ENCODE results near the gene GMEB1.
"Not testable (repeated sequence)": the region's sequence is repeated elsewhere in the genome, so short reads cannot be mapped to it uniquely, and the experiment has no call there.

GMEB1 gene

DNA sequence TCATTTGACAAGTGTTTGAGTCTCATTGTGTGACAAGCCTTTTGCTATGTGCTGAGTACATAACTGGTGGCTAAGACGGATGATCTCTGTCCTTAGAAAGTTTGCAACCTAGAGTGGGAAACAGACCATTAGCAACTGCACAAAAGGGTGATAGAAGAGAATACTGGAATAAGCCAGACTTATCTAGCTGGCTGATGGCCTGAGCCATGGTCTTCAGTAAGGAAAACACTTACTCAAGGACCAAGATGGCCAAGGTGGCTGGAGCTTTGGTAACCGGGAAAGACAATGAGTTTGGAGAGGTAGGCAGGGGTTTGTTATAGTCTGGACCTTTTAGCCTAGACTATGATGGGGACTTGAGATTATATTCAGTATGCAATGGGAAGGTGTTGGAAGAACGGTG, 24.1 kb upstream of the GMEB1 start:
- Histone ChIP-seq H3K9ac (ENCODE audit: insufficient read length, low read depth) (no peak overlapping the region), H3K4me3 (ENCODE audit: insufficient read length, low read depth) (no peak overlapping the region), H3K9me3 (ENCODE audit: insufficient read depth, low read length) (no peaks in the 10 kb centered on the region), H3K36me3 (ENCODE audit: insufficient read depth, insufficient read length, low read length) (peaks cover 16% of the 10 kb centered on the region), H3K4me1 (ENCODE audit: insufficient read depth, insufficient read length) (peaks cover 3% of the 10 kb centered on the region), H3K27me3 (ENCODE audit: insufficient read depth, insufficient read length) (no peaks in the 10 kb centered on the region)
- no peak for DNase-seq (ENCODE audit: low read depth, low spot score)
- no peak for TF ChIP-seq SUZ12 (IDR thresholded peaks at IDR 0.05; ENCODE audit: extremely low read depth, insufficient read depth, insufficient read length)
- no peak for TF ChIP-seq ZNF274 (IDR thresholded peaks at IDR 0.05; ENCODE audit: low read depth, low read length)
- TF ChIP-seq YY1 (IDR thresholded peaks at IDR 0.05; ENCODE audit: insufficient read depth, insufficient read length) = no peak

DNA sequence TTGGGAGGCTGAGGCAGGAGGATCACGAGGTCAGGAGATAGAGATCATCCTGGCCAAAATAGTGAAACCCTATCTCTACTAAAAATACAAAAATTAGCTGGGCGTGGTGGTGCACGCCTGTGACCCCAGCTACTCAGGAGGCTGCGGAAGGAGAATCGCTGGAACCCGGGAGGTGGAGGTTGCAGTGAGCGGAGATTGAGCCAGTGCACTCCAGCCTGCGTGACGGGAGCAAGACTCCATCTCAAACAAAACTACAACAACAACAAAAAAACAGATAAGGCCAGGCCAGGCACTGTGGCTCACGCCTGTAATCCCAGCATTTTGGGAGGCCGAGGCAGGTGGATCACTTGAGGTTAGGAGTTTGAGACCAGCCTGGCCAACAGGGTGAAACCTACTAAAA, 23.2 kb upstream of the GMEB1 start:
- H3K9ac ChIP-seq (ENCODE audit: insufficient read length, low read depth); H3K36me3 ChIP-seq (ENCODE audit: insufficient read depth, insufficient read length, low read length); H3K27me3 ChIP-seq (ENCODE audit: insufficient read depth, insufficient read length); DNase-seq (ENCODE audit: low read depth, low spot score); H3K4me3 ChIP-seq (ENCODE audit: insufficient read length, low read depth); H3K9me3 ChIP-seq (ENCODE audit: insufficient read depth, low read length); H3K4me1 ChIP-seq (ENCODE audit: insufficient read depth, insufficient read length): not testable (repeated sequence)

DNA sequence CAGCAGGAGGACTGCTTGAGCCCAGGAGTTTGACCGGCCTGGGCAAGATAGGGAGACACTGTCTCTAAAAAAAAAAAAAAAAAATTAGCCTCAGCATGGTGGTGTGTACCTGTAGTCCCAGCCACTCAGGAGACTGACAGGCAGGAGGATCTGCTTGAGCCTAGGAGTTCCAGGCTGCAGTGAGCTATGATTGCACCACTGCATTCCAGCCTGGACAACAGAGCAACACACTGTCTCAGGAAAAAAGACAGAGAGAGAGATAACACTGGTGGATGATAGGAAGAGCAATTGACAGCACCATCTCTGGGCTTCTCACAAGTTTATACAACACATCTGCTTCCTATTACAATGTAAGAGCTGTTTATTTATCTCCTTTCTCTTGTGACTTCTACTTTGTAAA, 22.5 kb upstream of the GMEB1 start:
- Histone ChIP-seq H3K36me3 (ENCODE audit: insufficient read depth, insufficient read length, low read length) (peaks cover 2% of the 10 kb centered on the region), H3K4me3 (ENCODE audit: insufficient read length, low read depth) (no peak overlapping the region), H3K4me1 (ENCODE audit: insufficient read depth, insufficient read length) (peaks cover 3% of the 10 kb centered on the region), H3K9ac (ENCODE audit: insufficient read length, low read depth) (peak overlapping the region; percentile 27), H3K27me3 (ENCODE audit: insufficient read depth, insufficient read length) (no peaks in the 10 kb centered on the region), H3K9me3 (ENCODE audit: insufficient read depth, low read length) (no peaks in the 10 kb centered on the region)
- DNase-seq (ENCODE audit: low read depth, low spot score) = no peak
- TF ChIP-seq YY1 (IDR thresholded peaks at IDR 0.05; ENCODE audit: insufficient read depth, insufficient read length) = no peak

DNA sequence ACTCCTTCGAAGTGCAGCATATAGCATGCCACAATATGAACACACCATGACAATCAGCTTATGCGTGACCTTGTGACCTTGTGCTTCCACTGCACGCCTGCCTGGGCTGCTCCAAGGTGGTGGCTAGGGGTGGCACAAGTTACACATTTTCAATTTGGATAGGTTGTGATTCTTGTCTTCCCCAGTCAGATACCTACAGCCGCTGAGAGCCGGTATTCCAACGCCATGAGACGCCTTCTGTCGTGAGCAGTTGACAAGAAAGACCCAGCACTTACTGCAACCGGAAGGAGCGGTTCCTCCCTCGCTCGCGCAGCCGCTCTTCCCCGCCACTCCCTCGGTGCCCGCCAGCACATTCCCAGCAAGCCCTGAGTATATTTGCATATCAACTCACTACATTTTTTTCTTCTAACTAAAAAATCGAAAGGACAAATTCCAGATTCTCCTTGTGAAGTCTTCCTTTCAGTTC, 20.5 kb upstream of the GMEB1 start:
- Histone ChIP-seq H3K27me3 (ENCODE audit: insufficient read depth, insufficient read length) (no peaks in the 10 kb centered on the region), H3K9me3 (ENCODE audit: insufficient read depth, low read length) (no peaks in the 10 kb centered on the region), H3K4me1 (ENCODE audit: insufficient read depth, insufficient read length) (peaks cover 3% of the 10 kb centered on the region), H3K36me3 (ENCODE audit: insufficient read depth, insufficient read length, low read length) (no peaks in the 10 kb centered on the region), H3K4me3 (ENCODE audit: insufficient read length, low read depth) (peak overlapping the region; percentile 53), H3K9ac (ENCODE audit: insufficient read length, low read depth) (peak overlapping the region; percentile 83)
- peak; percentile 93 for DNase-seq (ENCODE audit: low read depth, low spot score)
- no peak for TF ChIP-seq SUZ12 (IDR thresholded peaks at IDR 0.05; ENCODE audit: extremely low read depth, insufficient read depth, insufficient read length)
- TF ChIP-seq ZNF274 (IDR thresholded peaks at IDR 0.05; ENCODE audit: low read depth, low read length) = no peak
- TF ChIP-seq YY1 (IDR thresholded peaks at IDR 0.05; ENCODE audit: insufficient read depth, insufficient read length) = no peak

DNA sequence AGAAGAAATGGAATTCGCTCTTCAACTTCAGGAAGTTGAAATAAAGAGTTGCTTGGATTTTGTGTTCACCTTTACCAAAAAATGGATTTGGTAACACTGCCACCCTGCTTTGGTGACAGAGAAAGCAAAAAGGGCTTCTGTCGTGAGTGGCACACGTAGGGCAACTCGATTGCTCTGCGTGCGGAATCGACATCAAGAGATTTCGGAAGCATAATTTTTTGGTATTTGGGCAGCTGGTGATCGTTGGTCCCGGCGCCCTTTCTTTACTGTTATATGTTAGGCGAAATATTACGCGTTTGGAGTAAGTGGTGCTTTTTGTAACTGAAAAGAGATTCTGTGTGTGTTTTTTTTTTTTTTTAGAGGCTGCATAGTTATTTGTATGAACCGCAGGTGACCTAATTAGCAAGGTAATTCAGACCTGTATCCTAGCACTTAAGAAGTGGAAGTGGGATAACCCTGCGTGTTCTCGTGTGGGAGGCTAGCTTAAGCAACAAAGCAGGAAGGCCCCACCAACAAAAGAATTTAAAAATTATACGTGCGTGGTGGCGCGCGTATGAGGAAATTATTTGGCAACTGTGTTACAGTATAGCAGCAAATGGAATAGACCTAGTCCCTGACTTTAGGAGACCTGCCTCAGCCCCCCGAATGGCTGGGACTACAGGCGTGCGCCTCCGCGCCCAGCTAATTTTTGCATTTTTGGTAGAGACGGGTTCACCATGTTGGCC, 19.9 kb upstream of the GMEB1 start, which contains the start of gene RNU11:
RNU11 (plus strand) TSS at position 127 of the 725 bp plus-strand sequence.
- H3K9ac ChIP-seq (ENCODE audit: insufficient read length, low read depth) = peak within 1 kb of the TSS; percentile 83
- no peak for TF ChIP-seq ZNF274 (IDR thresholded peaks at IDR 0.05; ENCODE audit: low read depth, low read length)
- no peak for TF ChIP-seq SUZ12 (IDR thresholded peaks at IDR 0.05; ENCODE audit: extremely low read depth, insufficient read depth, insufficient read length)
- TF ChIP-seq YY1 (IDR thresholded peaks at IDR 0.05; ENCODE audit: insufficient read depth, insufficient read length) = no peak
- H3K4me3 ChIP-seq (ENCODE audit: insufficient read length, low read depth) = peak within 1 kb of the TSS; percentile 53
- DNase-seq (ENCODE audit: low read depth, low spot score) = peak; percentile 97
- H3K4me1 ChIP-seq (ENCODE audit: insufficient read depth, insufficient read length) = peaks cover 3% of the 10 kb centered on the region
- H3K36me3 ChIP-seq (ENCODE audit: insufficient read depth, insufficient read length, low read length) = no peaks in the 10 kb centered on the region
- H3K27me3 ChIP-seq (ENCODE audit: insufficient read depth, insufficient read length) = no peaks in the 10 kb centered on the region
- no peaks in the 10 kb centered on the region for H3K9me3 ChIP-seq (ENCODE audit: insufficient read depth, low read length)

DNA sequence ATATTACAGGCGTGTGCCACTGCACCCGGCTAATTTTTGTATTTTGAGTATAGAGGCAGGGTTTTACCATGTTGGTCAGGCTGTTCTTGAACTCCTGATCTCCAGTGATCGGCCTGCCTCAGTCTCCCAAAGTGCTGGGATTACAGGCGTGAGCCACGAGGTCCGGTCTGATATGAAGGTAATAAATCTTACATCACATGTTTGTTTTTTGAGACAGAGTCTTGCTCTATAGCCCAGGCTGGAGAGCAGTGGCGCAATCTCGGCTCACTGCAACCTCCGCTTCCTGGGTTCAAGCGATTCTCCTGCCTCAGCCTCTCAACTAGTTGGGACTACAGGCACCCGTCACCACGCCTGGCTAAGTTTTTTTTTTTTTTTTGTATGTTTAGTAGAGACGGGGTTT, 15.5 kb upstream of the GMEB1 start:
- not testable (repeated sequence) for H3K4me1 ChIP-seq (ENCODE audit: insufficient read depth, insufficient read length); H3K36me3 ChIP-seq (ENCODE audit: insufficient read depth, insufficient read length, low read length); DNase-seq (ENCODE audit: low read depth, low spot score); H3K27me3 ChIP-seq (ENCODE audit: insufficient read depth, insufficient read length); H3K9ac ChIP-seq (ENCODE audit: insufficient read length, low read depth); H3K4me3 ChIP-seq (ENCODE audit: insufficient read length, low read depth); H3K9me3 ChIP-seq (ENCODE audit: insufficient read depth, low read length)

DNA sequence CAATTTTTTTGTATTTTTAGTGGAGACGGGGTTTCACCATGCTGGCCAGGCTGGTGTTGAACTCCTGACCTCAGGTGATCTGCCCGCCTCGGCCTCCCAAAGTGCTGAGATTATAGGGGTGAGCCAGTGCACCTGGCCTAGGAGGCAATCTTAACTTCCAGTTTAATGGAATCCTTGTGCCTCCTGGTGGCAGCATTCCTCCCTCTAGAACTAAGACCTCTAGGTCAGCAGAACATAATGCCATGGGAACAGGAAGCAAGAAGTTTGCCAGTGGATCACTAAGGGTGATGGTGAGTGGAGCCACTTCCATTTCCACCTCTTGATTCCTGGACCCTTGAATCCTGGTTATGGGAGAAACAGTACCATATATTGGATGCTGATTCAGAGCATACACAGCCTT, 14.7 kb upstream of the GMEB1 start:
- not testable (repeated sequence) for H3K27me3 ChIP-seq (ENCODE audit: insufficient read depth, insufficient read length); H3K9ac ChIP-seq (ENCODE audit: insufficient read length, low read depth); H3K4me3 ChIP-seq (ENCODE audit: insufficient read length, low read depth); H3K36me3 ChIP-seq (ENCODE audit: insufficient read depth, insufficient read length, low read length); DNase-seq (ENCODE audit: low read depth, low spot score); H3K4me1 ChIP-seq (ENCODE audit: insufficient read depth, insufficient read length); H3K9me3 ChIP-seq (ENCODE audit: insufficient read depth, low read length)

DNA sequence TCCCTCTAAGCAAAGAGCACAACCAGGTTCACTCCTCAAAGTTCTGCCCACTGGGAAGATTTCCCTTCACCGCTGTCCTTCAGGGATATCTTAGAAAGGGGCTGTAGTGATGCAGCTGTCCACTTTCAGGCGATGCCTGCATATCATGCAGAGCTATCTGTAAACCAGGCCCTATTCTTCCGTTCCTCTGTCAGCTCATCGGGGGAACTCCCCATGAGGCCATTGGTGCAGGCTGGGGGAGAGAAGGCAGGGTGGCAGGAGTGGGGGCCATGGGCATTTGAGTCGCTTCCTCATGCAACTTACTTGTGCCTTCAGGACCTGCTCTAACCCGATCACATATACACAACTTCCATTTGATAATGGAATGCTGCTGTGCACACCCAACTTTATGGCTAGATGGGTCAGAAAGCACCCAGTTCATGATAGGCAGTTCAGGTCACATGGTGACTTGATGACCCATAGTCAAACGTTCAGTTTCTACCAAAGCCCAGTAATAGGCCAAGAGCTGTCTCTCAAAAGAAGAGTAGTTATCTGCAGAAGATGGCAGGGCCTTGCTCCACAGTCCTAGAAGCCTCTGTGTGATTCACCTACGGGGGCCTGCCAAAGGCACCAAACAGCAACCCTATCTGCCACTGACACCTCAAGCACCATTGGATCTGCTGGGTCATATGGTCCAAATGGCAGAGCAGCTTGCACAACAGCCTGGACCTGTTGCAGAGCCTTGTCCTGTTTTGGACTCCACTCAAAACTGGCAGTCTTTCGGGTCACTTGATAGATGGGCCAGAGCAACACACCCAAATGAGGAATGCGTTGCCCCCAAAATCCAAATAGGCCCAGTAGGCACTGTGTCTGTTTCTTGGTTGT, 12.9 kb upstream of the GMEB1 start:
- not testable (repeated sequence) for H3K4me3 ChIP-seq (ENCODE audit: insufficient read length, low read depth); H3K9ac ChIP-seq (ENCODE audit: insufficient read length, low read depth); H3K36me3 ChIP-seq (ENCODE audit: insufficient read depth, insufficient read length, low read length); DNase-seq (ENCODE audit: low read depth, low spot score); H3K27me3 ChIP-seq (ENCODE audit: insufficient read depth, insufficient read length); H3K9me3 ChIP-seq (ENCODE audit: insufficient read depth, low read length); H3K4me1 ChIP-seq (ENCODE audit: insufficient read depth, insufficient read length)

All from NT2/D1 (cell line).